ENCODE data around the gene PRKCB.

PRKCB gene

GRCh38 chr16:24124291-24124690, 288.5 kb downstream of the PRKCB start:
- ChIA-PET CTCF (no interaction called here), POLR2A (no interaction called here)
- TF ChIP-seq CTCF (IDR thresholded peaks at IDR 0.05; ENCODE audit: insufficient read depth, low read length, missing control alignments) = no peak
- no peak overlapping the region for H3K4me3 ChIP-seq (ENCODE audit: low read depth, low read length)
- DNase-seq (ENCODE audit: low read depth, low spot score) = no peak

GRCh38 chr16:24125214-24125613, 289.4 kb downstream of the PRKCB start:
- DNase-seq (ENCODE audit: low read depth, low spot score) = no peak
- POLR2A ChIA-PET = no interaction called here
- no peak for TF ChIP-seq CTCF (IDR thresholded peaks at IDR 0.05; ENCODE audit: insufficient read depth, low read length, missing control alignments)
- H3K4me3 ChIP-seq (ENCODE audit: low read depth, low read length) = no peak overlapping the region
- CTCF ChIA-PET = no interaction called here

- H3K4me3 ChIP-seq (ENCODE audit: low read depth, low read length) = no peak overlapping the region
- TF ChIP-seq CTCF (IDR thresholded peaks at IDR 0.05; ENCODE audit: insufficient read depth, low read length, missing control alignments) = no peak
- CTCF ChIA-PET = no interaction called here
- DNase-seq (ENCODE audit: low read depth, low spot score) = no peak
- POLR2A ChIA-PET = no interaction called here
These were observed 293.7 kb downstream of the PRKCB start for GRCh38 chr16:24129412-24129918.

GRCh38 chr16:24130494-24131085, 294.8 kb downstream of the PRKCB start:
- no peak for DNase-seq (ENCODE audit: low read depth, low spot score)
- H3K4me3 ChIP-seq (ENCODE audit: low read depth, low read length) = no peak overlapping the region
- POLR2A ChIA-PET = no interaction called here
- CTCF ChIA-PET = no interaction called here
- no peak for TF ChIP-seq CTCF (IDR thresholded peaks at IDR 0.05; ENCODE audit: insufficient read depth, low read length, missing control alignments)

- TF ChIP-seq CTCF (IDR thresholded peaks at IDR 0.05; ENCODE audit: insufficient read depth, low read length, missing control alignments) = no peak
- DNase-seq (ENCODE audit: low read depth, low spot score) = no peak
- CTCF ChIA-PET = no interaction called here
- POLR2A ChIA-PET = no interaction called here
- no peak overlapping the region for H3K4me3 ChIP-seq (ENCODE audit: low read depth, low read length)
These were observed 295.5 kb downstream of the PRKCB start for GRCh38 chr16:24131294-24131693.

GRCh38 chr16:24132048-24132796, 296.4 kb downstream of the PRKCB start:
- ChIA-PET POLR2A (no interaction called here), CTCF (no interaction called here)
- H3K4me3 ChIP-seq (ENCODE audit: low read depth, low read length) = no peak overlapping the region
- TF ChIP-seq CTCF (IDR thresholded peaks at IDR 0.05; ENCODE audit: insufficient read depth, low read length, missing control alignments) = no peak
- no peak for DNase-seq (ENCODE audit: low read depth, low spot score)

All from AG04449 (cell line).